IMR-90 (cell line): ENCODE results near the gene HSPH1.

ENCODE experiments used
- CEBPB ChIP-seq: IDR thresholded peaks from 2 replicates; pipeline ENCODE4 v1.6.1; 2012; ENCODE audit warnings: low read depth, low read length, improper control_type of control experiment
- MAFK ChIP-seq: IDR thresholded peaks from 2 replicates; pipeline ENCODE4 v1.6.1; 2012; ENCODE audit warnings: low read depth, low read length, improper control_type of control experiment
- MXI1 ChIP-seq: IDR thresholded peaks from 2 replicates; pipeline ENCODE4 v1.6.1; 2012; ENCODE audit warnings: low read depth, mild to moderate bottlenecking, low read length, moderate library complexity, borderline replicate concordance
- POLR2A ChIP-seq: IDR thresholded peaks from 2 replicates; pipeline ENCODE4 v1.6.1; 2012; ENCODE audit warnings: mild to moderate bottlenecking, low read depth, low read length
- RFX5 ChIP-seq: IDR thresholded peaks from 2 replicates; pipeline ENCODE4 v1.8.0; 2012; ENCODE audit warnings: low read depth, mild to moderate bottlenecking, low read length, moderate library complexity
- TF ChIP-seq, protein P1 (sequence below): conservative IDR thresholded peaks from 2 replicates; pipeline ENCODE4 v1.5.1; 2012; ENCODE audit warnings: mild to moderate bottlenecking, low read depth, low read length, improper control_type of control experiment

GRCh38 chr13:31184981-31185645 lies 23.4 kb upstream of the HSPH1 start:
- TF ChIP-seq, protein P1, sequence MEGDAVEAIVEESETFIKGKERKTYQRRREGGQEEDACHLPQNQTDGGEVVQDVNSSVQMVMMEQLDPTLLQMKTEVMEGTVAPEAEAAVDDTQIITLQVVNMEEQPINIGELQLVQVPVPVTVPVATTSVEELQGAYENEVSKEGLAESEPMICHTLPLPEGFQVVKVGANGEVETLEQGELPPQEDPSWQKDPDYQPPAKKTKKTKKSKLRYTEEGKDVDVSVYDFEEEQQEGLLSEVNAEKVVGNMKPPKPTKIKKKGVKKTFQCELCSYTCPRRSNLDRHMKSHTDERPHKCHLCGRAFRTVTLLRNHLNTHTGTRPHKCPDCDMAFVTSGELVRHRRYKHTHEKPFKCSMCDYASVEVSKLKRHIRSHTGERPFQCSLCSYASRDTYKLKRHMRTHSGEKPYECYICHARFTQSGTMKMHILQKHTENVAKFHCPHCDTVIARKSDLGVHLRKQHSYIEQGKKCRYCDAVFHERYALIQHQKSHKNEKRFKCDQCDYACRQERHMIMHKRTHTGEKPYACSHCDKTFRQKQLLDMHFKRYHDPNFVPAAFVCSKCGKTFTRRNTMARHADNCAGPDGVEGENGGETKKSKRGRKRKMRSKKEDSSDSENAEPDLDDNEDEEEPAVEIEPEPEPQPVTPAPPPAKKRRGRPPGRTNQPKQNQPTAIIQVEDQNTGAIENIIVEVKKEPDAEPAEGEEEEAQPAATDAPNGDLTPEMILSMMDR: no peak
- no peak for TF ChIP-seq RFX5
- no peak for TF ChIP-seq MAFK
- TF ChIP-seq POLR2A: no peak
- no peak for TF ChIP-seq CEBPB
- no peak for TF ChIP-seq MXI1
